ENCODE data around the gene SGCD.

The SGCD gene

GRCh38 chr5:156678484-156678883 lies 351.5 kb downstream of the SGCD start:
- Histone ChIP-seq H3K9ac (no peak overlapping the region), H3K27ac (no peak overlapping the region)
- TF ChIP-seq, protein P1, sequence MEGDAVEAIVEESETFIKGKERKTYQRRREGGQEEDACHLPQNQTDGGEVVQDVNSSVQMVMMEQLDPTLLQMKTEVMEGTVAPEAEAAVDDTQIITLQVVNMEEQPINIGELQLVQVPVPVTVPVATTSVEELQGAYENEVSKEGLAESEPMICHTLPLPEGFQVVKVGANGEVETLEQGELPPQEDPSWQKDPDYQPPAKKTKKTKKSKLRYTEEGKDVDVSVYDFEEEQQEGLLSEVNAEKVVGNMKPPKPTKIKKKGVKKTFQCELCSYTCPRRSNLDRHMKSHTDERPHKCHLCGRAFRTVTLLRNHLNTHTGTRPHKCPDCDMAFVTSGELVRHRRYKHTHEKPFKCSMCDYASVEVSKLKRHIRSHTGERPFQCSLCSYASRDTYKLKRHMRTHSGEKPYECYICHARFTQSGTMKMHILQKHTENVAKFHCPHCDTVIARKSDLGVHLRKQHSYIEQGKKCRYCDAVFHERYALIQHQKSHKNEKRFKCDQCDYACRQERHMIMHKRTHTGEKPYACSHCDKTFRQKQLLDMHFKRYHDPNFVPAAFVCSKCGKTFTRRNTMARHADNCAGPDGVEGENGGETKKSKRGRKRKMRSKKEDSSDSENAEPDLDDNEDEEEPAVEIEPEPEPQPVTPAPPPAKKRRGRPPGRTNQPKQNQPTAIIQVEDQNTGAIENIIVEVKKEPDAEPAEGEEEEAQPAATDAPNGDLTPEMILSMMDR (IDR thresholded peaks at IDR 0.05), result no peak

DNA sequence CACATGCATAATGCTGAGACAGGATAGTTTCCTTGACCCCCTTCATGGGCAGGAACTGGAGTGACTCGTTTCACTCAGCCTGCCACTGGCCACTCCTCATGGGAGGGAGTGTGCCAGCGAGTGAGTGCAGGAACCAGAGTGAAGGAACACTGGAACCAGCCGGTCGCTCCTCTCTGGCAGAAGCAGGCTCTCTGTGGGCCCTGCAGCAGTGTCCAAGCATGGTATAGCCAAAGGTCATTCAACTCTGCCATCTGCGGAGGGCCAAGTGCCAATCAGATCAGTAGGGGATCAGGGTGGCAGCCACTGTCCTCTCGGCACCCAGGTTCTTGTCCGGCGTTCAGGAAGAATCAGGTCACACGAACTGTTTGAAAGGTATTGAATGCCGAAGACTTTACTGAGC lies 353.9 kb downstream of the SGCD start:
- Histone ChIP-seq H3K4me3 (ENCODE audit: low read depth, low read length) (no peak overlapping the region), H3K27me3 (ENCODE audit: control insufficient read depth, insufficient read depth, low read length) (no peaks in the 10 kb centered on the region), H2AFZ (no peak overlapping the region), H3K4me1 (peaks cover 17% of the 10 kb centered on the region), H3K4me2 (ENCODE audit: low read length) (no peak overlapping the region), H3K9ac (no peak overlapping the region), H3K79me2 (no peaks in the 10 kb centered on the region), H3K27ac (no peak overlapping the region), H3K9me3 (ENCODE audit: control insufficient read depth, low read length) (no peaks in the 10 kb centered on the region), H3K36me3 (ENCODE audit: control insufficient read depth, insufficient read depth, low read length) (no peaks in the 10 kb centered on the region)
- TF ChIP-seq, protein P1 (IDR thresholded peaks at IDR 0.05), result no peak

More at GRCh38 chr5:156678484-156678883, 351.5 kb downstream of the SGCD start:
- peaks cover 17% of the 10 kb centered on the region for H3K4me1 ChIP-seq
- H2AFZ ChIP-seq, result no peak overlapping the region
- H3K36me3 ChIP-seq (ENCODE audit: control insufficient read depth, insufficient read depth, low read length), result no peaks in the 10 kb centered on the region
- H3K4me2 ChIP-seq (ENCODE audit: low read length), result no peak overlapping the region
- no peaks in the 10 kb centered on the region for H3K9me3 ChIP-seq (ENCODE audit: control insufficient read depth, low read length)
- H3K27me3 ChIP-seq (ENCODE audit: control insufficient read depth, insufficient read depth, low read length), result no peaks in the 10 kb centered on the region
- H3K4me3 ChIP-seq (ENCODE audit: low read depth, low read length), result no peak overlapping the region
- no peaks in the 10 kb centered on the region for H3K79me2 ChIP-seq

- Histone ChIP-seq H2AFZ (no peak overlapping the region), H3K79me2 (no peaks in the 10 kb centered on the region), H3K4me3 (ENCODE audit: low read depth, low read length) (no peak overlapping the region), H3K4me2 (ENCODE audit: low read length) (no peak overlapping the region), H3K27ac (no peak overlapping the region), H3K4me1 (peaks cover 17% of the 10 kb centered on the region), H3K27me3 (ENCODE audit: control insufficient read depth, insufficient read depth, low read length) (no peaks in the 10 kb centered on the region), H3K9me3 (ENCODE audit: control insufficient read depth, low read length) (no peaks in the 10 kb centered on the region), H3K9ac (no peak overlapping the region), H3K36me3 (ENCODE audit: control insufficient read depth, insufficient read depth, low read length) (no peaks in the 10 kb centered on the region)
- TF ChIP-seq, protein P1 (IDR thresholded peaks at IDR 0.05), result no peak
These were observed 354.3 kb downstream of the SGCD start for GRCh38 chr5:156681265-156681664.

- Histone ChIP-seq H3K79me2 (no peaks in the 10 kb centered on the region), H2AFZ (no peak overlapping the region), H3K9ac (no peak overlapping the region), H3K27ac (no peak overlapping the region), H3K4me2 (ENCODE audit: low read length) (no peak overlapping the region), H3K36me3 (ENCODE audit: control insufficient read depth, insufficient read depth, low read length) (no peaks in the 10 kb centered on the region), H3K4me1 (peaks cover 17% of the 10 kb centered on the region), H3K9me3 (ENCODE audit: control insufficient read depth, low read length) (no peaks in the 10 kb centered on the region), H3K4me3 (ENCODE audit: low read depth, low read length) (no peak overlapping the region), H3K27me3 (ENCODE audit: control insufficient read depth, insufficient read depth, low read length) (no peaks in the 10 kb centered on the region)
- TF ChIP-seq, protein P1 (IDR thresholded peaks at IDR 0.05), result no peak
These were observed 356.0 kb downstream of the SGCD start for GRCh38 chr5:156682971-156683370.

DNA sequence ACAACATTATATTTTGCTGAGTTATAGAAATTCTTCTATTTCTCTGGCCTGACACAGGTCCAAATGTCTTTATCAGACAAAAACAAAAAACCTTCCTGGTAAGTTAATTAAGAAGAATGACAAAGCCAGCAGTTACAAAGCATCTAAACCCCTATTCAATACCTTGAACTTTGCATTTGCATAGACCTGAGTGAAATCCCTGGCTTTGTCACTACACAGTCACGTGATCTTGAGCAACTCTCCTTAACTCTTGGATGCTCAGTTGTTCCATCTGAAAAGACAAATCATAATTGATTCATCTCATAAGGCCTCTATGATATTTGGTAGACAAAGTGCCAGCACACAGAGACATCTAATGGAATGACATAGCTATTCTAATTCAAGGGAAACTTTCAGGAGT lies 356.5 kb downstream of the SGCD start:
- H3K4me2 ChIP-seq (ENCODE audit: low read length), result no peak overlapping the region
- H2AFZ ChIP-seq, result no peak overlapping the region
- peaks cover 17% of the 10 kb centered on the region for H3K4me1 ChIP-seq
- H3K9ac ChIP-seq, result no peak overlapping the region
- no peaks in the 10 kb centered on the region for H3K79me2 ChIP-seq
- H3K9me3 ChIP-seq (ENCODE audit: control insufficient read depth, low read length), result no peaks in the 10 kb centered on the region
- no peak overlapping the region for H3K4me3 ChIP-seq (ENCODE audit: low read depth, low read length)
- no peak overlapping the region for H3K27ac ChIP-seq
- H3K27me3 ChIP-seq (ENCODE audit: control insufficient read depth, insufficient read depth, low read length), result no peaks in the 10 kb centered on the region
- no peaks in the 10 kb centered on the region for H3K36me3 ChIP-seq (ENCODE audit: control insufficient read depth, insufficient read depth, low read length)
- TF ChIP-seq, protein P1 (IDR thresholded peaks at IDR 0.05), result no peak
